Neuronal stem cell (in vitro differentiated cells): ENCODE data around the gene ULK3.

Source experiments
- DNase-seq: peaks from one replicate; pipeline ENCODE4 v3.0.0-alpha.2; 2013; ENCODE audit warnings: low spot score
- H2AFZ ChIP-seq: one replicate; pipeline ENCODE4 v1.6.1; 2013; ENCODE audit warnings: mild to moderate bottlenecking, low read length, inconsistent platforms
- H2AK5ac ChIP-seq: 2 replicates; pipeline ENCODE4 v1.6.1; 2013; ENCODE audit warnings: low read depth, mild to moderate bottlenecking, inconsistent platforms, low read length, moderate library complexity, mixed read lengths
- H2BK120ac ChIP-seq: 2 replicates; pipeline ENCODE4 v1.6.1; 2013; ENCODE audit warnings: low read depth, mild to moderate bottlenecking, inconsistent platforms, low read length, moderate library complexity, mixed read lengths
- H2BK12ac ChIP-seq: one replicate; pipeline ENCODE4 v1.6.1; 2013; ENCODE audit warnings: low read length, inconsistent platforms
- H2BK15ac ChIP-seq: 2 replicates; pipeline ENCODE4 v1.6.1; 2013; ENCODE audit warnings: mild to moderate bottlenecking, low read length, inconsistent platforms, mixed read lengths
- H2BK5ac ChIP-seq: one replicate; pipeline ENCODE4 v1.6.1; 2013; ENCODE audit warnings: inconsistent platforms, mild to moderate bottlenecking, low read length, moderate library complexity
- H3K14ac ChIP-seq: one replicate; pipeline ENCODE4 v1.6.1; 2013; ENCODE audit warnings: low read length, inconsistent platforms
- H3K18ac ChIP-seq: 2 replicates; pipeline ENCODE4 v1.6.1; 2013; ENCODE audit warnings: low read length, inconsistent platforms
- H3K23ac ChIP-seq: 2 replicates; pipeline ENCODE4 v1.6.1; 2013; ENCODE audit warnings: low read depth, mild to moderate bottlenecking, mixed read lengths, low read length, inconsistent platforms; ENCODE audit not compliant: poor library complexity
- H3K27ac ChIP-seq: replicated peaks from 3 replicates; pipeline ENCODE4 v1.5.1; 2013; ENCODE audit warnings: low read length, inconsistent platforms
- H3K27me3 ChIP-seq, 3 experiments: 2 replicates each; pipeline ENCODE4 v1.6.1; 2013; ENCODE audit warnings: low read length in 3 of 3, mild to moderate bottlenecking in 2 of 3, inconsistent platforms in 1 of 3, low read depth in 1 of 3, mixed read lengths in 1 of 3, moderate library complexity in 1 of 3; ENCODE audit not compliant: control insufficient read depth in 3 of 3, insufficient read depth in 3 of 3
- H3K36me3 ChIP-seq, 2 donors: replicated peaks in 1 of 2; 2 replicates each; pipeline ENCODE4 v1.6.1; 2013; ENCODE audit warnings: low read length in 2 of 2; ENCODE audit not compliant: control insufficient read depth in 2 of 2, insufficient read depth in 2 of 2
- H3K4ac ChIP-seq: 2 replicates; pipeline ENCODE4 v1.6.1; 2013; ENCODE audit warnings: inconsistent platforms, mild to moderate bottlenecking, low read length, moderate library complexity
- H3K4me1 ChIP-seq, 2 donors: 1 replicate in 1 of 2; 2 replicates in 1 of 2; pipeline ENCODE4 v1.6.1; 2013; ENCODE audit warnings: low read length in 2 of 2, low read depth in 1 of 2; ENCODE audit not compliant: control insufficient read depth in 2 of 2, insufficient read depth in 1 of 2
- H3K4me2 ChIP-seq: one replicate; pipeline ENCODE4 v1.6.1; 2013; ENCODE audit warnings: mild to moderate bottlenecking, low read length, inconsistent platforms; ENCODE audit not compliant: insufficient read depth, poor library complexity, severe bottlenecking
- H3K4me3 ChIP-seq, 2 donors: 2 replicates each; pipeline ENCODE4 v1.5.1; 2013; ENCODE audit warnings: low read length in 2 of 2, mild to moderate bottlenecking in 2 of 2, inconsistent platforms in 1 of 2, moderate library complexity in 1 of 2
- H3K79me1 ChIP-seq: one replicate; pipeline ENCODE4 v1.6.1; 2013; ENCODE audit warnings: low read depth, mild to moderate bottlenecking, inconsistent platforms, low read length, moderate library complexity
- H3K9ac ChIP-seq: one replicate; pipeline ENCODE4 v1.6.1; 2013; ENCODE audit warnings: mild to moderate bottlenecking, low read depth, low read length, inconsistent platforms; ENCODE audit not compliant: poor library complexity
- H3K9me3 ChIP-seq, 2 donors: replicated peaks in 1 of 2; 2 replicates each; pipeline versions ENCODE3 to v1.6.1; 2013; ENCODE audit warnings: low read length in 2 of 2, mild to moderate bottlenecking in 2 of 2, inconsistent platforms in 1 of 2, low read depth in 1 of 2, mixed read lengths in 1 of 2, moderate library complexity in 1 of 2; ENCODE audit not compliant: control insufficient read depth in 2 of 2, insufficient read depth in 1 of 2
- H4K8ac ChIP-seq: one replicate; pipeline ENCODE4 v1.6.1; 2013; ENCODE audit warnings: low read depth, mild to moderate bottlenecking, inconsistent platforms, low read length, moderate library complexity
- H4K91ac ChIP-seq: one replicate; pipeline ENCODE4 v1.6.1; 2013; ENCODE audit warnings: low read length, low read depth, mild to moderate bottlenecking, inconsistent platforms; ENCODE audit not compliant: poor library complexity
- WGBS, 2 donors: extraction: QIAGEN DNeasy Blood & Tissue Kit; methylation state at CpG; one replicate each; pipeline ENCODE4 v1.1.7; 2013; ENCODE audit warnings: missing lambda C conversion rate in 2 of 2, mixed read lengths in 1 of 2; ENCODE audit not compliant: insufficient read length in 2 of 2, insufficient replicate concordance in 1 of 2; ENCODE audit errors: extremely low coverage in 2 of 2; 5-methylcytosine and 5-hydroxymethylcytosine counted together

ULK3 gene

DNA sequence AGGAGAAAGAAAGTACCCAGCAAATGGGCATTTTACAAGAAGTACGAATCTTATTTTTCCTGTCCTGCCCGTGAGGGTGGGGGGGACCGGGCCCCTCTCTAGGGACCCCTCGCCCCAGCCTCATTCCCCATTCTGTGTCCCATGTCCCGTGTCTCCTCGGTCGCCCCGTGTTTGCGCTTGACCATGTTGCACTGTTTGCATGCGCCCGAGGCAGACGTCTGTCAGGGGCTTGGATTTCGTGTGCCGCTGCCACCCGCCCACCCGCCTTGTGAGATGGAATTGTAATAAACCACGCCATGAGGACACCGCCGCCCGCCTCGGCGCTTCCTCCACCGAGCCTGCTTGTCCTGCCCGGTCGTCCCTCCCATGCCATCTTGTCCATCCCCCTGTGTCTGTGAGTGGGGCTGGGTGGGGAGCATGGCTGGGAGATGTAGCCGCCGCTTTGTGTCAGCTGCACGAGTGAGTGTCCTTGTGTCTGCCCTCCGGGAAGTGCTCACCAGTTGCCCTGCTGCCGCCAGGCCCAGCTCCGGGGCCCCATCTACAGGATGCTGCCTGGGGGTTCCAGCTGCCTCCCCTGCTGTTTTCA is 40.0 kb downstream of the ULK3 start:
- no peak overlapping the region for H2AFZ ChIP-seq
- H2BK120ac ChIP-seq, result no peak overlapping the region
- H2BK15ac ChIP-seq, result no peak overlapping the region
- H3K4me2 ChIP-seq, result no peak overlapping the region
- no peak overlapping the region for H3K4me3 ChIP-seq
- H3K9ac ChIP-seq, result no peak overlapping the region
- no peak overlapping the region for H3K27ac ChIP-seq
- peak overlapping the region; percentile 39 for H2BK5ac ChIP-seq
- no peaks in the 10 kb centered on the region for H3K27me3 ChIP-seq
- no peaks in the 10 kb centered on the region for H3K4me1 ChIP-seq
- no peak overlapping the region for H3K18ac ChIP-seq
- WGBS, 2 donors, result no CpG with 5 or more reads among the region's 31 CpGs
- H2AK5ac ChIP-seq, result no peak overlapping the region
- H3K79me1 ChIP-seq, result peaks cover 10% of the 10 kb centered on the region
- no peak overlapping the region for H4K91ac ChIP-seq
- H3K9me3 ChIP-seq, result no peaks in the 10 kb centered on the region
- no peak overlapping the region for H3K14ac ChIP-seq
- no peak overlapping the region for H2BK12ac ChIP-seq
- H3K23ac ChIP-seq, result no peak overlapping the region
- no peak overlapping the region for H4K8ac ChIP-seq
- H3K4ac ChIP-seq, result no peak overlapping the region
- H3K36me3 ChIP-seq, result peaks cover 48 to 69% of the 10 kb centered on the region in 2 donors
- DNase-seq, result no peak

DNA sequence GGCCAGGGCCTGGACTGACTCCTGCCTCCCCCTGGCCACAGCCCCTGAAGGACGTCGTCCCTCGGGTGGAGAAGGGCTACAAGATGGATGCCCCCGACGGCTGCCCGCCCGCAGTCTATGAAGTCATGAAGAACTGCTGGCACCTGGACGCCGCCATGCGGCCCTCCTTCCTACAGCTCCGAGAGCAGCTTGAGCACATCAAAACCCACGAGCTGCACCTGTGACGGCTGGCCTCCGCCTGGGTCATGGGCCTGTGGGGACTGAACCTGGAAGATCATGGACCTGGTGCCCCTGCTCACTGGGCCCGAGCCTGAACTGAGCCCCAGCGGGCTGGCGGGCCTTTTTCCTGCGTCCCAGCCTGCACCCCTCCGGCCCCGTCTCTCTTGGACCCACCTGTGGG is 40.7 kb downstream of the ULK3 start:
- Histone ChIP-seq H3K18ac (no peak overlapping the region), H3K14ac (no peak overlapping the region), H3K79me1 (peaks cover 11% of the 10 kb centered on the region), H3K4me3 (no peak overlapping the region), H3K4ac (no peak overlapping the region), H4K8ac (no peak overlapping the region), H3K23ac (no peak overlapping the region), H3K36me3 (peaks cover 48 to 73% of the 10 kb centered on the region in 2 donors), H4K91ac (no peak overlapping the region), H3K9ac (no peak overlapping the region), H2AK5ac (no peak overlapping the region), H2BK120ac (no peak overlapping the region), H3K4me1 (no peaks in the 10 kb centered on the region), H3K27ac (no peak overlapping the region), H2AFZ (no peak overlapping the region), H3K9me3 (no peaks in the 10 kb centered on the region), H2BK12ac (no peak overlapping the region), H3K27me3 (no peaks in the 10 kb centered on the region), H2BK5ac (no peak overlapping the region), H2BK15ac (no peak overlapping the region), H3K4me2 (no peak overlapping the region)
- WGBS, 2 donors, result no CpG with 5 or more reads among the region's 20 CpGs
- DNase-seq, result no peak

DNA sequence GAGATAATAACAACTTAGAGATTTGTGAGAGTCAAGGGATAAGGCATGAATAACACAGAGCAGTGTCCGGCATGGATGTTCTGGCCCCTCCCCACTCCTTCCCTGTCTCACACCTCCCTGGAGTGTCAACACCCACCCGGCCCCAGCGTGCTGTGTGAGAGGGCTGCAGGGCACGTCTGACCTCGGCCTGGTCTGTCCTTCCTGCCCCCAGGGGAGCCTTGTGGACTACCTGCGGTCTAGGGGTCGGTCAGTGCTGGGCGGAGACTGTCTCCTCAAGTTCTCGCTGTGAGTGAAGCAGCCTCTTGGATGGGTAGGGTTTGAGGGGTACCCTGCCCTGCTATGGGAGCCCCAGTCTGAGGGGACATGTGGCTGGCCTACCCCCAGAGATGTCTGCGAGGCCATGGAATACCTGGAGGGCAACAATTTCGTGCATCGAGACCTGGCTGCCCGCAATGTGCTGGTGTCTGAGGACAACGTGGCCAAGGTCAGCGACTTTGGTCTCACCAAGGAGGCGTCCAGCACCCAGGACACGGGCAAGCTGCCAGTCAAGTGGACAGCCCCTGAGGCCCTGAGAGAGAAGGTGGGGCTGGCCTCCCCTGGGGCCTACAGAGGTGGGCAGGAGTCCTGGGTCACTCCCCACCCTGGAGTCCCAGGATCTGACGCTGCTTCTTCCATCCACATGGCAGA is 41.5 kb downstream of the ULK3 start:
- H2AFZ ChIP-seq, result no peak overlapping the region
- no peaks in the 10 kb centered on the region for H3K27me3 ChIP-seq
- H3K36me3 ChIP-seq, result peaks cover 48 to 73% of the 10 kb centered on the region in 2 donors
- H3K9me3 ChIP-seq, result no peaks in the 10 kb centered on the region
- peak overlapping the region; percentile 7 for H3K9ac ChIP-seq
- H2BK120ac ChIP-seq, result no peak overlapping the region
- no peak overlapping the region for H3K4ac ChIP-seq
- no peak overlapping the region for H3K14ac ChIP-seq
- DNase-seq, result no peak
- H2BK15ac ChIP-seq, result no peak overlapping the region
- no peak overlapping the region for H2BK5ac ChIP-seq
- H4K91ac ChIP-seq, result no peak overlapping the region
- WGBS, 2 donors, result no CpG with 5 or more reads among the region's 18 CpGs
- H3K27ac ChIP-seq, result no peak overlapping the region
- peaks cover 11% of the 10 kb centered on the region for H3K79me1 ChIP-seq
- H3K23ac ChIP-seq, result no peak overlapping the region
- H4K8ac ChIP-seq, result no peak overlapping the region
- H3K4me2 ChIP-seq, result no peak overlapping the region
- peak overlapping the region; percentile 76 for H2BK12ac ChIP-seq
- H3K4me1 ChIP-seq, result no peaks in the 10 kb centered on the region
- no peak overlapping the region for H2AK5ac ChIP-seq
- peak overlapping the region in 1 of 2 donors; percentile 14 for H3K4me3 ChIP-seq
- no peak overlapping the region for H3K18ac ChIP-seq

DNA sequence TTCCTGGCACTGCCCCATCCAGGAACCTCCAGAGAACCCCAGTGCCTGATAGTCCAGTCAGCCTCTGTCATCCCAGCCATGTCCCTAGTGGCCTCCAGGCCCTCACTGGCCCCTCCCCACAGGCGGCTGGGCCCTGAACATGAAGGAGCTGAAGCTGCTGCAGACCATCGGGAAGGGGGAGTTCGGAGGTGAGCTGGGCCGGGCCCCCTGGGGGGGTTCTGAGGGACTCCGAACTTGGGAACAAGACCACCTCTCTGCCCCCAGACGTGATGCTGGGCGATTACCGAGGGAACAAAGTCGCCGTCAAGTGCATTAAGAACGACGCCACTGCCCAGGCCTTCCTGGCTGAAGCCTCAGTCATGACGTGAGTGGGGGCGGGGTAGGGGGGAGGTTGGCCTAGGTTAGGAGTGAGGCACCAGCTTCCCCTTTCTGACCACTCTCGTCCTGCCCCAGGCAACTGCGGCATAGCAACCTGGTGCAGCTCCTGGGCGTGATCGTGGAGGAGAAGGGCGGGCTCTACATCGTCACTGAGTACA is 42.3 kb downstream of the ULK3 start:
- no peaks in the 10 kb centered on the region for H3K9me3 ChIP-seq
- WGBS, 2 donors, result no CpG with 5 or more reads among the region's 20 CpGs

More for the DNA sequence above, 42.3 kb downstream of the ULK3 start:
- Histone ChIP-seq H3K4me1 (no peaks in the 10 kb centered on the region), H3K4me2 (no peak overlapping the region), H3K27ac (no peak overlapping the region), H3K79me1 (peaks cover 11% of the 10 kb centered on the region), H3K18ac (no peak overlapping the region), H3K23ac (no peak overlapping the region), H3K14ac (no peak overlapping the region), H2BK12ac (no peak overlapping the region), H2BK120ac (no peak overlapping the region), H2BK15ac (no peak overlapping the region), H2AK5ac (no peak overlapping the region), H3K4me3 (no peak overlapping the region), H2BK5ac (peak overlapping the region; percentile 43), H3K36me3 (peaks cover 48 to 73% of the 10 kb centered on the region in 2 donors), H4K8ac (no peak overlapping the region), H3K9ac (peak overlapping the region; percentile 72), H2AFZ (no peak overlapping the region), H3K27me3 (no peaks in the 10 kb centered on the region), H3K4ac (no peak overlapping the region), H4K91ac (no peak overlapping the region)
- DNase-seq, result no peak
